ENCODE data around the gene ZPBP2.
A peak's percentile ranks its signal among the peaks of the same experiment; 100 is the strongest.

ZPBP2 gene

GRCh38 chr17:39913989-39914388 lies 46.0 kb downstream of the ZPBP2 start:
- DNase-seq (ENCODE audit: low spot score), result no peak

- no peak for DNase-seq (ENCODE audit: low spot score)
Measured at GRCh38 chr17:39915559-39915958, 47.6 kb downstream of the ZPBP2 start.

GRCh38 chr17:39916918-39917317 lies 48.9 kb downstream of the ZPBP2 start:
- no peak for DNase-seq (ENCODE audit: low spot score)

- no peak for DNase-seq (ENCODE audit: low spot score)
Measured at GRCh38 chr17:39919087-39919683, 51.2 kb downstream of the ZPBP2 start.

GRCh38 chr17:39920218-39921210 lies 52.5 kb downstream of the ZPBP2 start:
- no peak for DNase-seq (ENCODE audit: low spot score)

GRCh38 chr17:39921323-39921722 lies 53.3 kb downstream of the ZPBP2 start:
- peak; percentile 49 for DNase-seq (ENCODE audit: low spot score)

- no peak for DNase-seq (ENCODE audit: low spot score)
Measured at GRCh38 chr17:39922006-39922405, 54.0 kb downstream of the ZPBP2 start.

GRCh38 chr17:39923230-39923629 lies 55.2 kb downstream of the ZPBP2 start:
- no peak for DNase-seq (ENCODE audit: low spot score)

- DNase-seq (ENCODE audit: low spot score), result no peak
Measured at GRCh38 chr17:39923836-39924690, 56.1 kb downstream of the ZPBP2 start.

GRCh38 chr17:39924691-39925055 lies 56.7 kb downstream of the ZPBP2 start:
- DNase-seq (ENCODE audit: low spot score), result no peak

GRCh38 chr17:39925282-39926134 lies 57.5 kb downstream of the ZPBP2 start:
- no peak for DNase-seq (ENCODE audit: low spot score)

- DNase-seq (ENCODE audit: low spot score), result no peak
Measured at GRCh38 chr17:39926135-39926587, 58.2 kb downstream of the ZPBP2 start.

GRCh38 chr17:39926588-39927100 lies 58.6 kb downstream of the ZPBP2 start:
- no peak for DNase-seq (ENCODE audit: low spot score)

Data from pons (tissue), 1 donor.